Measurements from ENCODE around the gene KDM1A. TPM values are rescaled to one million over a fixed set of nuclear protein-coding genes. Genes with fewer than 3 reads are reported as not detected.

Gene KDM1A
- polyA plus RNA-seq, 3 donors: 22.1 to 30.2 (median 24.1) TPM

GRCh38 chr1:23116921-23117699 lies 97.8 kb downstream of the KDM1A start:
- TF ChIP-seq CTCF (IDR thresholded peaks at IDR 0.05): no peak
- Histone ChIP-seq H2AFZ (ENCODE audit: insufficient read depth, low read depth, low read length, poor library complexity, severe bottlenecking) (no peak overlapping the region), H3K9ac (ENCODE audit: insufficient read depth, low read length, poor library complexity, severe bottlenecking) (no peak overlapping the region), H3K9me3 (replicated peaks in 1 of 2; ENCODE audit: control insufficient read depth in 1 of 2, insufficient read depth in 1 of 2, low read length in 2 of 2) (no peaks in the 10 kb centered on the region), H3K27ac (ENCODE audit: low read depth in 1 of 2, low read length in 2 of 2) (no peak overlapping the region), H3K4me2 (replicated peaks; ENCODE audit: extremely low read depth, low read length, poor library complexity, severe bottlenecking) (no peak overlapping the region), H3K36me3 (replicated peaks in 1 of 2; ENCODE audit: control insufficient read depth in 1 of 2, insufficient read depth in 2 of 2, low read length in 2 of 2) (no peaks in the 10 kb centered on the region), H4K20me1 (ENCODE audit: insufficient read depth, low read length) (peaks cover 29% of the 10 kb centered on the region), H3K27me3 (ENCODE audit: control insufficient read depth in 2 of 2, insufficient read depth in 2 of 2, low read length in 2 of 2) (no peaks in the 10 kb centered on the region), H3K4me1 (ENCODE audit: control insufficient read depth in 1 of 2, insufficient read depth in 2 of 2, low read length in 2 of 2) (peaks cover 13 to 38% of the 10 kb centered on the region in 2 donors), H3K79me2 (ENCODE audit: insufficient read depth, low read length) (peaks cover 28% of the 10 kb centered on the region), H3K4me3 (replicated peaks in 1 of 3; ENCODE audit: low read depth in 2 of 3, low read length in 3 of 3) (no peak overlapping the region)
- H3K9me3 Mint-ChIP-seq: no peaks in the 10 kb centered on the region
- peaks cover 0 to 1% (median 0%) of the 10 kb centered on the region in 3 donors for H3K27me3 Mint-ChIP-seq (ENCODE audit: low read depth in 3 of 3)
- WGBS (ENCODE audit: insufficient coverage): no CpG with 5 or more reads among the region's 2 CpGs
- H3K36me3 Mint-ChIP-seq: no peaks in the 10 kb centered on the region
- no peak overlapping the region for H3K4me3 Mint-ChIP-seq
- DNase-seq: no peak
- peaks cover 41% of the 10 kb centered on the region for H3K4me1 Mint-ChIP-seq
- peak overlapping the region in 1 of 7 donors; percentile 63 for H3K27ac Mint-ChIP-seq
- intact Hi-C loops (cut with micrococcal nuclease): no loop called here

GRCh38 chr1:23118407-23118806 lies 99.1 kb downstream of the KDM1A start:
- H3K27ac ChIP-seq (ENCODE audit: low read depth in 1 of 2, low read length in 2 of 2): no peak overlapping the region
- peaks cover 32% of the 10 kb centered on the region for H4K20me1 ChIP-seq (ENCODE audit: insufficient read depth, low read length)
- H2AFZ ChIP-seq (ENCODE audit: insufficient read depth, low read depth, low read length, poor library complexity, severe bottlenecking): no peak overlapping the region
- no peak overlapping the region for H3K9ac ChIP-seq (ENCODE audit: insufficient read depth, low read length, poor library complexity, severe bottlenecking)
- Mint-ChIP-seq H3K36me3 (no peaks in the 10 kb centered on the region), H3K27me3 (ENCODE audit: low read depth in 3 of 3) (no peaks in the 10 kb centered on the region), H3K27ac (no peak overlapping the region), H3K4me3 (no peak overlapping the region), H3K4me1 (peaks cover 48% of the 10 kb centered on the region), H3K9me3 (no peaks in the 10 kb centered on the region)
- H3K4me1 ChIP-seq (ENCODE audit: control insufficient read depth in 1 of 2, insufficient read depth in 2 of 2, low read length in 2 of 2): peaks cover 13 to 42% of the 10 kb centered on the region in 2 donors
- no peak overlapping the region for H3K4me2 ChIP-seq (replicated peaks; ENCODE audit: extremely low read depth, low read length, poor library complexity, severe bottlenecking)
- H3K36me3 ChIP-seq (replicated peaks in 1 of 2; ENCODE audit: control insufficient read depth in 1 of 2, insufficient read depth in 2 of 2, low read length in 2 of 2): no peaks in the 10 kb centered on the region
- peaks cover 24% of the 10 kb centered on the region for H3K79me2 ChIP-seq (ENCODE audit: insufficient read depth, low read length)
- DNase-seq: no peak
- TF ChIP-seq CTCF (IDR thresholded peaks at IDR 0.05): no peak
- H3K4me3 ChIP-seq (replicated peaks in 1 of 3; ENCODE audit: low read depth in 2 of 3, low read length in 3 of 3): no peak overlapping the region
- no peaks in the 10 kb centered on the region for H3K27me3 ChIP-seq (ENCODE audit: control insufficient read depth in 2 of 2, insufficient read depth in 2 of 2, low read length in 2 of 2)
- intact Hi-C loops (cut with micrococcal nuclease): no loop called here
- H3K9me3 ChIP-seq (replicated peaks in 1 of 2; ENCODE audit: control insufficient read depth in 1 of 2, insufficient read depth in 1 of 2, low read length in 2 of 2): no peaks in the 10 kb centered on the region

All from CD14-positive monocyte (primary cell).